ENCODE data around the gene BEND4.
A peak's percentile ranks its signal among the peaks of the same experiment; 100 is the strongest.

The BEND4 gene

DNA sequence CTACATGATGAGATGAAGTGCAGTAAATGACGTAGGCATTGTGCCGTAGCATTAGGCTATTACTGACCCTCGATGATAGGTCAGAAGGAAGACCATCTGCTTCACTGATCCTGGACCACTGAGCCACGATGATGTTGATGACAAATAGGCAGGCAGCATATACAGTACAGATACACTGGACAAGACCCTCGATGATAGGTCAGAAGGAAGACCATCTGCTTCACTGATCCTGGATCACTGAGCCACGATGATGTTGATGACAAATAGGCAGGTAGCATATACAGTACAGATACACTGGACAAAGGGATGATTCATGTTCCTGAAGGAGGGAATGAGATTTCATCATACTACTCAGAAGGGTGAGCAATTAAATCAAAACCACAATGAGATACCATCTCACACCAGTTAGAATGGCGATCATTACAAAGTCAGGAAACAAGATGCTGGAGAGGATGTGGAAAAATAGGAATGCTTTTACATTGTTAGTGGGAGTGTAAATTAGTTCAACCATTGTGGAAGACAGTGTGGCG lies 50.9 kb downstream of the BEND4 start:
- no peak for FAIRE-seq

DNA sequence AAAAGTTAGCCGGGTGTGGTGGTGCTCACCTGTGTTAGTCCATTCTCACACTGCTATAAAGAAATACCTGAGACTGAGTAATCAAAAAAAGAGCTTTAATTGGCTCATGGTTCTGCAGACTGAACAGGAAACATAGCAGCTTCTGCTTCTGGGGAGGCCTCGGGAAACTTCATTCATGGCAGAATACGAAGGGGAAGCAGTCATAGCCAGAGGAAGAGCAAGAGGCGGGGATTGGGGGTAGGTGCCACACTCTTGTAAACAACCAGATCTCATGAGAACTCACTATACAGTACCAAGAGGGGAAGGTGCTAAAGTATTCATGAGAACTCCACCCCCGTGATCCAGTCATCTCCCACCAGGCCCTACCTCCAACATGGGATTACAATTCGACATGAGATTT lies 64.1 kb downstream of the BEND4 start:
- FAIRE-seq = no peak

DNA sequence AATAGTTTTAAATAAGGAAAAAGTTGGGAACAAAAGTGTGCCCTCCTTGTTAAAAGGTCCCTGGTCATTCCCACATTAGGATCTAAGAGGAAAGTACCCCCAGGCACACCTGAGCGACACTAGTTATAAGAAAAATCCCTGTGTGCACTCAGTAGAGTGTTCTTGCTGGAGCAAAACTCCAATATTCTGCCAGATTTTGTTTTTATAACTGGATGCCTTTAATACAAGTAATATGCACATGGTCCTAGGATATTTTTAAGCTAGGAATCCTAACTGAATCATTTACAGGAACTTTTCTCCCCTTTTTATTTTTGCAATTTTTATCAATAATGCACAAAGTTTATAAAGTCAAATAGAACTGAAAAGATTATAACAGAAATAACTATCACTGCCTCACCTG lies 68.6 kb downstream of the BEND4 start:
- no peak for FAIRE-seq

DNA sequence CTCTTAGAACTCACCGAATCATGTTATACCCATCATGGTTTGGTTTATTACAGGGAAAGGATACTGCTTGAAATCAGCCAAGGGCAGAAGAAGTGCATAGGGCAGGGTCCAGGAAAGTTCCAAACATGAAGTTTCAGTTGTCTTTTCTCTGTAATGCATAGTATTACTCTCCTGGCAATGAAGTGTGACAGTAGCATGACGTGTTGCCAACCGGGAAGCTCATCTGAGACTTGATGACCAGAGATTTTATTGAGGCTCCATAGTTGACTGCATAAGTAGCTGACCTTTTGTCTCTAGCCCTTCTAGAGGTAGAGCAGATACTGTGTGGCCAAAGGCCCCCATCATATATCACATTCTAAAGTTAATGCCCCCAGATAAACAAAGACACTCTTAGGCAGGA lies 72.1 kb downstream of the BEND4 start:
- FAIRE-seq = no peak

DNA sequence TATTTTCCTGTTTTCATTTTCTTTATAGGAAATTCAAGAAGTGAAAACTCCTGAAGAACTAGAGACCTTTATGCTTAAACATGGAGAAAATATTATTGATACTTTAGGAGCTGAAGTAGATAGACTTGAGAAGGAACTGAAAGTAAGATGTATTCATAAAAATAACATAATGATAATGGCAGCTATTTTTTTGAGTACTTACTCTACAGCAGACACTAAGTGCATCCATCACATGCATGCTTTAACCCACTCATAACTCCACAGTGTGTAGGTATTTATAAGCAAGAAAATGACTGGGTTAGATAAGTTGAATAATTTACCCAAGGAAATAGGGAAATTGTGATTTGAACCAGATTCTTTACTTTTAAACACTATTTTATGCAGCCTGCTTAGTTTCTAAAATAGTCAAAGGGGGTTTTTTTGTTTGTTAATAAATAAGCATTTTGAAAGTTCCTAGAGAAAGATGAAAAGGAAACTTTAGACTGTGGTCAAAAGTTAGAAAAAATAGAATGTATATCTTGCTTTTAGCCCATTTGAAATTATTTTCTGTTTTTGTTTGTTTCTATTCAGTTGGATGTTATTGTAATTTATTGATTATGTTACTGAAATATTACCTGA lies 74.2 kb downstream of the BEND4 start:
- peak; percentile 19 for FAIRE-seq

DNA sequence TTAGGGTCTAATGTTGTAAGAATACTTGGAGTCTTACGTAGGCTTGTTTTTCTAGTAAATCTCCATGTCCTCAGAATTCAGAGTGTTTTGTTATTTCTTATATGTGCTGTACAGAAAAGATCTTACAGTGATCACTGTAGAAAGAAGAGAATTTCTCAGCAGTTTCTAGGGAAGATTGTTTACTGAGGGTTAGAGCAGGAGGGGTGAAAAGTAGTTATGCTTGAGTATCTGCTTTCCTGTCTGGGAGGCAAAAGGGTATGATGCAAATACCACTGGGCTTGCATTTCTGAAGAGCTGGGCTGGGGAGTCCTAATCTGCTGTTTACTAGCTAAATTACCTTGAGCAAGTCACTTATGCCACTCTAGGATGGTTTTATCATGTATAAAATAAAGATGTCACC lies 78.2 kb downstream of the BEND4 start:
- FAIRE-seq = no peak

DNA sequence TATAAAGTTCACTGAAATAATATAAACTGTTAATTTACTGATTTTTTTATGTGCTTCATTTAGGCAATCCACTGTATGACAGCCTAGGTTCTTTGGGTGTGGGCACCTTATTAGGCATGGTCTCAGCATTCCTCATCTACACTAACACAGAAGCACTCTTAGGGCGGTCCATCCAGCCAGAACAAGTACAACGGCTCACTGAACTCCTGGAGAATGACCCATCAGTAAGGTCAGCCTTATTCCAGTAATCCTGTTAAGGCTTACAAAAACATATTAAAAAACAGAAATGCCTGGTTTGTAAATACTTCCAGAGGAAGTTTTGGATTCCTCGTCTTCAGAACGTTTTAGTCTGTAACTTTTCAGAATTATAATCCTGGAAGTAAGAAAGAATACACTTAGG lies 82.0 kb downstream of the BEND4 start:
- FAIRE-seq = no peak

DNA sequence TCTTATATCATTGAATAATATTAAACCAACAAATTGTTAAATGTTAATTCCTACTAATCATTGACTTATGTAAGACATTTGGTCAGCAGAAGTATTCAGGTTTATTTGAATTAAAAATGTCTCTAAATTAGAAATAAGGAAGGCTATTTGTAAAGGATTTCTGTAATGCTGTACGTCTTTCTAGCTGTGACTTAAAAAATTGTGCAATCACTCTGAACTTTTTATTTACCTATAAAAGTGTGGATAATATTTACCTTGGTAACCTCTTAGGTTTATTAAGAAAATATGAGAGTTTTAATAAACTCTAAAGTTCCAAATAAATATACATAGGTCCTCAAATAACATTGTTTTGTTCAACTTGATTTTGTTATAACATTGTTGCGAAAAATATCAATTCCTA lies 85.2 kb downstream of the BEND4 start:
- peak; percentile 61 for FAIRE-seq

DNA sequence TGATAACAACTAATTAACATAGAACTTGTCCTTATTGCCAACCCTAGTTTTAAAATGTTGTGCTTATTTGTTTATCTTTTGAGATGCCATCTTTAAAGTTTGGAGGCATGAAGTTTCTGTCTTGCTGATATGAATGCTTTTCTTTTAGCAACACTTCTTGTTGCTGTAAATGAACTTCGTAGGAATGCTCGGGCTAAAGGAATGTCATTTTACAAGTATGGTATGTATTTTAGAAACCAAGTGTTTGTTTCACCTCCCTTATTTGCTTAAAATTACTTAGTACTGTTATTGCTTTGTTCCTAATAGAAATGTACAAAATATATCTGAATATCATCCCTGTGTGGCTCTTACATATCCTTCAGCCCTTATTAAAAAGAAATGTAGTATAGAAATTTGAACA lies 86.1 kb downstream of the BEND4 start:
- no peak for FAIRE-seq
